Activated B cell treated with CpG ODN at 0.5 μM for 24 hours (primary cell): Measurements from ENCODE around the gene FLRT1. TPM values are rescaled to one million over a fixed set of nuclear protein-coding genes. Genes with fewer than 3 reads are reported as not detected.

Source experiments
- ATAC-seq: fragments of 200-7000 bp; cut with Tn5 transposase; one replicate; pipeline ENCODE4 v1.10.0; 2021; ENCODE audit warnings: low read depth, mild to moderate bottlenecking, moderate library complexity
- CTCF ChIA-PET: fragments of 350-600 bp; sonication (Branson Sonifier 250); formaldehyde crosslinking; loops from one replicate; lab custom pipeline; 2021; ENCODE audit warnings: antibody characterized with exemption; lab: Charles Lee
- POLR2A ChIA-PET: fragments of 350-600 bp; sonication (Branson Sonifier 250); formaldehyde crosslinking; loops from one replicate; lab custom pipeline; 2021; ENCODE audit warnings: antibody characterized with exemption; lab: Charles Lee
- DNase-seq: peaks from one replicate; pipeline ENCODE4 v3.0.0; 2022
- H3K27ac Mint-ChIP-seq: one replicate; pipeline ENCODE4 v1.8.0; 2020; ENCODE audit warnings: mixed read lengths
- H3K27me3 Mint-ChIP-seq: one replicate; pipeline ENCODE4 v1.8.0; 2021; ENCODE audit warnings: mixed read lengths
- H3K36me3 Mint-ChIP-seq: one replicate; pipeline ENCODE4 v1.8.0; 2021; ENCODE audit warnings: low read depth, mixed read lengths
- H3K4me1 Mint-ChIP-seq: one replicate; pipeline ENCODE4 v1.8.0; 2021; ENCODE audit warnings: mixed read lengths
- H3K4me3 Mint-ChIP-seq: one replicate; pipeline ENCODE4 v1.8.0; 2020; ENCODE audit warnings: mild to moderate bottlenecking, mixed read lengths
- H3K9me3 Mint-ChIP-seq: one replicate; pipeline ENCODE4 v1.8.0; 2020; ENCODE audit warnings: mixed read lengths
- CTCF ChIP-seq: fragments of 200-600 bp; IDR thresholded peaks from one replicate; pipeline ENCODE4 v1.8.0; 2022; ENCODE audit warnings: antibody characterized with exemption, mild to moderate bottlenecking
- intact Hi-C: fragments of 100-400 bp; cut with micrococcal nuclease; formaldehyde crosslinking; loops from one replicate; pipeline ENCODE4 v1.15.1; 2024
- total RNA-seq: library from RNA; stranded (reverse); gene quantifications from 2 replicates; pipeline ENCODE4 v1.2.3, GENCODE V29; 2022

Gene FLRT1
- total RNA-seq, 1 donor from 2014 or later: not detected

- intact Hi-C loops: no loop called here
Measured at GRCh38 chr11:64020976-64021756, 14.6 kb upstream of the FLRT1 start.

GRCh38 chr11:64021757-64022093 lies 14.0 kb upstream of the FLRT1 start:
- intact Hi-C loops: no loop called here
- ATAC-seq (no peak), DNase-seq (no peak)
- ChIA-PET CTCF (no interaction called here), POLR2A (no interaction called here)
- no peaks in the 10 kb centered on the region for H3K4me1 Mint-ChIP-seq
- H3K27ac Mint-ChIP-seq: no peak overlapping the region
- peaks cover 3% of the 10 kb centered on the region for H3K27me3 Mint-ChIP-seq
- no peaks in the 10 kb centered on the region for H3K9me3 Mint-ChIP-seq
- no peak overlapping the region for H3K4me3 Mint-ChIP-seq
- no peaks in the 10 kb centered on the region for H3K36me3 Mint-ChIP-seq
- TF ChIP-seq CTCF: no peak

More at GRCh38 chr11:64020976-64021756, 14.6 kb upstream of the FLRT1 start:
- Mint-ChIP-seq H3K9me3 (no peaks in the 10 kb centered on the region), H3K27ac (no peak overlapping the region), H3K27me3 (no peaks in the 10 kb centered on the region), H3K4me1 (no peaks in the 10 kb centered on the region), H3K36me3 (no peaks in the 10 kb centered on the region), H3K4me3 (no peak overlapping the region)
- TF ChIP-seq CTCF: no peak
- POLR2A ChIA-PET: no interaction called here
- CTCF ChIA-PET: no interaction called here
- ATAC-seq (no peak), DNase-seq (no peak)

- Mint-ChIP-seq H3K27me3 (peaks cover 9% of the 10 kb centered on the region), H3K27ac (no peak overlapping the region)
Measured at GRCh38 chr11:64022125-64022784, 13.5 kb upstream of the FLRT1 start.

DNA sequence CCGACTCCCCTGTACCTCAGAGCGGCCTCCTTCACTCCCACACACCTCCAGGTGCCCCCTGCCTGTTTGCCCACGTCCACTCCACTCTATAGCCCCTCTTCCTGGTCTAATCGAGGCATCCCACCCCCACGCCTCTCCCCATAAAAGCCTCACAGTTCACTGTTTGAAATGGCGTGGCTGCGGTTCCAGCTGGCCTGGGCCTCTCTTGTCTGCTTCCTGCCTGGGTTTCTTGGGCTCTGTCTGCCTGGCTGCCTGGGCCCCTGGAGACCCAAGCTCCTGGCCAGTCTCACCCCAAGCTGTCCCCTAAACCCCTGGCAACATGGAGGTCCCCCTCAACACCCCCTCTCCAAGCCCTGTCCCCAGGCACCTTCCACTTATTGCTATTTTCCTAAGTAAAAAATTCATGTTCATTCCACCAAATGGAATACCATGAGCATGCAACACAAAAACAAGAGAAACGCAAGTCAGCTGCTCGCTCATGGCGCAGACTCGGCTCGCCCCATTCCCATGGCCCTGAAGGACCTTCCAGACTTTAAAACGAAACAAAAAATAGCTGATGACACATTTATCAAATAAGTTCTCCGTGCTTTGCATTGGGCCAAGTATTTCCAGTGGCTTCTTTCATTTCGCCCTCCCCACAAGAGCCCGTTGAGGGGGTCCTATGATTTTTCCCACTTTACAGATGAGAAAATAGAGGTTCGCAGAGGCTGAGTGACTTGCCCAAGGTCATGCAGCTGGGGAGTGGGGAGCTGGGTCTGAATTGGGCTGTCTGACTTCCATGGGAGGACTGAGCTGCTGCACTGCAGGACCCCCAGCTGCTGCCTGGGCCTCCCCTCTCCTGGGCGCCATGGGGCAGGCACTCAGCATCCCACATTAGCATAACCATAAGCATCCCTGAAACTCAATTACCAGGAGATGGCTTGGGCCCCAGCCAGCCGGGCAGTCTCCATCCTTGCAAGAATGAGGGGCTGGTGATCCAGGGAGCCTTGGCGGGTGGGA lies 11.7 kb upstream of the FLRT1 start:
- TF ChIP-seq CTCF: no peak
- no peaks in the 10 kb centered on the region for H3K36me3 Mint-ChIP-seq
- no peaks in the 10 kb centered on the region for H3K9me3 Mint-ChIP-seq

More at GRCh38 chr11:64022125-64022784, 13.5 kb upstream of the FLRT1 start:
- intact Hi-C loops: no loop called here
- no peak for TF ChIP-seq CTCF
- Mint-ChIP-seq H3K9me3 (no peaks in the 10 kb centered on the region), H3K36me3 (no peaks in the 10 kb centered on the region), H3K4me3 (no peak overlapping the region), H3K4me1 (no peaks in the 10 kb centered on the region)
- POLR2A ChIA-PET: no interaction called here
- ATAC-seq (no peak), DNase-seq (no peak)
- CTCF ChIA-PET: no interaction called here

More for the DNA sequence above, 11.7 kb upstream of the FLRT1 start:
- intact Hi-C loops: no loop called here
- ChIA-PET CTCF (no interaction called here), POLR2A (no interaction called here)
- Mint-ChIP-seq H3K4me3 (no peak overlapping the region), H3K27me3 (peaks cover 16% of the 10 kb centered on the region), H3K27ac (no peak overlapping the region), H3K4me1 (no peaks in the 10 kb centered on the region)
- DNase-seq (no peak), ATAC-seq (no peak)
